Thyroid gland (tissue), 4 donors: ENCODE data around the gene CHST2. TPM values are rescaled to one million over a fixed set of nuclear protein-coding genes. Genes with fewer than 3 reads are reported as not detected.
"Not testable (repeated sequence)": the region's sequence is repeated elsewhere in the genome, so short reads cannot be mapped to it uniquely, and the experiment has no call there.

Source experiments
- DNase-seq, 2 donors: peaks; one replicate each; pipeline ENCODE4 v3.0.0-alpha.2; 2019
- H3K27ac ChIP-seq, 3 donors: fragments of 200-600 bp; sonication (generic); 1 replicate in 2 of 3; 2 replicates in 1 of 3; pipeline ENCODE4 v1.5.1; 2016 to 2019; ENCODE audit warnings: mild to moderate bottlenecking in 1 of 3, moderate library complexity in 1 of 3
- H3K27me3 ChIP-seq: fragments of 200-600 bp; sonication (generic); one replicate; pipeline ENCODE4 v1.5.1; 2019
- H3K36me3 ChIP-seq, 2 donors: fragments of 200-600 bp; sonication (generic); one replicate each; pipeline ENCODE4 v1.5.1; 2016 to 2019
- H3K4me1 ChIP-seq, 2 donors: fragments of 200-600 bp; sonication (generic); one replicate each; pipeline ENCODE4 v1.5.1; 2017 to 2019
- H3K4me3 ChIP-seq, 3 donors: fragments of 200-600 bp; sonication (generic); replicated peaks in 1 of 3; 1 replicate in 2 of 3; 2 replicates in 1 of 3; pipeline ENCODE4 v1.5.1; 2016; ENCODE audit warnings: mild to moderate bottlenecking in 1 of 3
- H3K9me3 ChIP-seq: fragments of 200-600 bp; sonication (generic); one replicate; pipeline ENCODE4 v1.5.1; 2017
- POLR2A ChIP-seq, 2 donors: fragments of 450-650 bp; IDR thresholded peaks; one replicate each; pipeline ENCODE4 v1.6.1; 2017; ENCODE audit warnings: antibody characterized with exemption in 2 of 2, mild to moderate bottlenecking in 2 of 2, moderate library complexity in 1 of 2
- WGBS, 2 donors: methylation state at CpG; one replicate each; pipeline ENCODE4 v1.1.5; 2017; 5-methylcytosine and 5-hydroxymethylcytosine counted together
- intact Hi-C: fragments of 100-400 bp; cut with DNase I; formaldehyde crosslinking; loops from one replicate; pipeline ENCODE4 v1.15.1; 2023
- total RNA-seq, 4 donors: library from RNA; depleted of rRNA; stranded (reverse); fragments of >200 nt; gene quantifications; one replicate each; pipeline ENCODE4 v1.2.3, GENCODE V29; 2016
- TF ChIP-seq, protein P1 (sequence below), 6 experiments: fragments of 200-600 bp in 3 of 6; fragments of 450-650 bp in 3 of 6; sonication (generic) in 3 of 6; IDR thresholded peaks; one replicate each; pipeline ENCODE4 v1.5.1; 2016 to 2019; ENCODE audit warnings: antibody characterized with exemption in 6 of 6, mild to moderate bottlenecking in 2 of 6, inconsistent platforms in 1 of 6, moderate library complexity in 1 of 6

The CHST2 gene
- total RNA-seq, 4 donors from 2014 or later: 8.5 to 14.0 (median 12.2) TPM

DNA sequence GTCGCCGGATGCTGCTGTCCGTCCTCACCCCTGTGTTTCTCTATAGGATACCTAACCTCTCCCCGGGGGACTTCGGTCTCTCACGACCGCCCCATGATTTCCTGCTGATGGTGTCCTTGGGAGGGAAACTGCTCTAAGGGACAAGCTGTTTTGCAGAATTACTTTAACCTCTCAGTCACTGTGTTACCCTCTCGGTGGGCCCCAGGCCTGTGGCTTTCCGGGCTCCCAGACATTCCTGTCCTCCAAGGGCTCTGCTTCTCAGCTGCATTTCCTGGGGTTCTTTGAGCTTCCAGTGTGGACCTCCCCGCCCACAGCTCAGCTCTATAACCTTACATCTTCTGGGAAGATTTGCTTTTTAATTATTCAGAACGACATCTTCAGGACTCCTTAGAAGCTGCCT lies 40.9 kb downstream of the CHST2 start:
- Histone ChIP-seq H3K4me1 (peaks cover 0 to 6% of the 10 kb centered on the region in 2 donors), H3K27ac (no peak overlapping the region), H3K9me3 (no peaks in the 10 kb centered on the region), H3K36me3 (no peaks in the 10 kb centered on the region), H3K4me3 (no peak overlapping the region), H3K27me3 (no peaks in the 10 kb centered on the region)
- TF ChIP-seq, protein P1, sequence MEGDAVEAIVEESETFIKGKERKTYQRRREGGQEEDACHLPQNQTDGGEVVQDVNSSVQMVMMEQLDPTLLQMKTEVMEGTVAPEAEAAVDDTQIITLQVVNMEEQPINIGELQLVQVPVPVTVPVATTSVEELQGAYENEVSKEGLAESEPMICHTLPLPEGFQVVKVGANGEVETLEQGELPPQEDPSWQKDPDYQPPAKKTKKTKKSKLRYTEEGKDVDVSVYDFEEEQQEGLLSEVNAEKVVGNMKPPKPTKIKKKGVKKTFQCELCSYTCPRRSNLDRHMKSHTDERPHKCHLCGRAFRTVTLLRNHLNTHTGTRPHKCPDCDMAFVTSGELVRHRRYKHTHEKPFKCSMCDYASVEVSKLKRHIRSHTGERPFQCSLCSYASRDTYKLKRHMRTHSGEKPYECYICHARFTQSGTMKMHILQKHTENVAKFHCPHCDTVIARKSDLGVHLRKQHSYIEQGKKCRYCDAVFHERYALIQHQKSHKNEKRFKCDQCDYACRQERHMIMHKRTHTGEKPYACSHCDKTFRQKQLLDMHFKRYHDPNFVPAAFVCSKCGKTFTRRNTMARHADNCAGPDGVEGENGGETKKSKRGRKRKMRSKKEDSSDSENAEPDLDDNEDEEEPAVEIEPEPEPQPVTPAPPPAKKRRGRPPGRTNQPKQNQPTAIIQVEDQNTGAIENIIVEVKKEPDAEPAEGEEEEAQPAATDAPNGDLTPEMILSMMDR (IDR thresholded peaks at IDR 0.05): no peak
- TF ChIP-seq POLR2A (IDR thresholded peaks at IDR 0.05): no peak
- no peak for DNase-seq
- WGBS, 2 donors: 87 to 91% methylated on average over 11 of the region's 11 CpGs
- intact Hi-C loops: no loop called here

GRCh38 chr3:143163562-143164100 lies 44.1 kb downstream of the CHST2 start:
- DNase-seq: no peak
- Histone ChIP-seq H3K27me3 (no peaks in the 10 kb centered on the region), H3K27ac (no peak overlapping the region), H3K9me3 (no peaks in the 10 kb centered on the region), H3K4me3 (no peak overlapping the region), H3K36me3 (no peaks in the 10 kb centered on the region), H3K4me1 (no peaks in the 10 kb centered on the region)
- 76 to 88% methylated on average over 3 of the region's 3 CpGs for WGBS, 2 donors
- no peak for TF ChIP-seq POLR2A (IDR thresholded peaks at IDR 0.05)
- TF ChIP-seq, protein P1 (IDR thresholded peaks at IDR 0.05): no peak
- intact Hi-C loops: no loop called here

- H3K27me3 ChIP-seq: no peaks in the 10 kb centered on the region
- H3K4me3 ChIP-seq: no peak overlapping the region
- DNase-seq: no peak
- intact Hi-C loops: no loop called here
- no peaks in the 10 kb centered on the region for H3K4me1 ChIP-seq
- TF ChIP-seq POLR2A (IDR thresholded peaks at IDR 0.05): no peak
- TF ChIP-seq, protein P1 (IDR thresholded peaks at IDR 0.05): no peak
- H3K27ac ChIP-seq: no peak overlapping the region
- no peaks in the 10 kb centered on the region for H3K9me3 ChIP-seq
- WGBS, 2 donors: 91 to 95% methylated on average over 1 of the region's 1 CpG
- H3K36me3 ChIP-seq: no peaks in the 10 kb centered on the region
These were observed 45.6 kb downstream of the CHST2 start for GRCh38 chr3:143165211-143165610.

- H3K9me3 ChIP-seq, H3K4me1 ChIP-seq, H3K4me3 ChIP-seq, DNase-seq, H3K27me3 ChIP-seq, H3K27ac ChIP-seq, H3K36me3 ChIP-seq, intact Hi-C loops: not testable (repeated sequence)
- WGBS, 2 donors: 83 to 87% methylated on average over 5 of the region's 5 CpGs
These were observed 46.2 kb downstream of the CHST2 start for GRCh38 chr3:143165612-143166285.

DNA sequence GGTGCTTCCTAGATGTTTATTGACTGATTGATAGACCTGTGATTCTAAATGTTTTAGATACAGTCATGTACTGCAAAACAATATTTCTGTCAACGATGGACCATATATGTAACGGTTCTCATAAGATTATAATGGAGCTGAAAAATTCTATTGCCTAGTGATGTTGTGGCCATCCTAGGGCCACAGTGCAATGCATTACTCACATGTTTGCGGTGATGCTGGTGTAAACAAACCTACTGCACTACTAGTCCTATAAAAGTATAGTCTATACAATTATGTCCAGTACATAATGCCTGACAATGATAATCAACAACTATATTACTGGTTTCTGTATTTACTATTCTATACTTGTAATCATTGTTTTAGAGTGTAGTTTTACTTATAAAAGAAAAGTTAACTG lies 46.8 kb downstream of the CHST2 start:
- Histone ChIP-seq H3K27ac (no peak overlapping the region), H3K36me3 (no peaks in the 10 kb centered on the region), H3K9me3 (no peaks in the 10 kb centered on the region), H3K27me3 (no peaks in the 10 kb centered on the region), H3K4me3 (no peak overlapping the region), H3K4me1 (peaks cover 0 to 8% of the 10 kb centered on the region in 2 donors)
- no peak for TF ChIP-seq POLR2A (IDR thresholded peaks at IDR 0.05)
- TF ChIP-seq, protein P1 (IDR thresholded peaks at IDR 0.05): no peak
- DNase-seq: no peak
- 95 to 97% methylated on average over 3 of the region's 3 CpGs for WGBS, 2 donors
- intact Hi-C loops: no loop called here
